LHCN-M2 (cell line): ENCODE measurements around the gene FAM32A. TPM values are rescaled to one million over a fixed set of nuclear protein-coding genes. Genes with fewer than 3 reads are reported as not detected.

Source experiments
- DNase-seq: peaks from one replicate; pipeline ENCODE4 v3.0.0-alpha.2; 2012; ENCODE audit warnings: low read depth
- polyA plus RNA-seq: library from polyadenylated mRNA; unstranded; fragments of >200 nt; gene quantifications from one replicate; pipeline ENCODE4 v1.2.1, GENCODE V29; 2012; ENCODE audit warnings: missing spikeins
- total RNA-seq: library from RNA; depleted of rRNA; stranded (reverse); fragments of >200 nt; gene quantifications from 2 replicates; pipeline ENCODE4 v1.2.3, GENCODE V29; 2014; rRNA removed

Gene FAM32A
- total RNA-seq: 151 and 152 TPM in 2 replicates
- polyA plus RNA-seq: 89.7 TPM

- peak; percentile 99 for DNase-seq
Observed at GRCh38 chr19:16185123-16185767, at the start of gene FAM32A. FAM32A (plus strand) TSS chr19:16185410; CDS start chr19:16185443, 33 bp downstream.

GRCh38 chr19:16135430-16136127 is 49.6 kb upstream of the FAM32A start:
- DNase-seq: no peak

- peak; percentile 21 for DNase-seq
Observed at GRCh38 chr19:16136185-16136999, 48.8 kb upstream of the FAM32A start.

GRCh38 chr19:16139752-16140151 is 45.5 kb upstream of the FAM32A start:
- DNase-seq: no peak

- no peak for DNase-seq
Observed at GRCh38 chr19:16141043-16141442, 44.2 kb upstream of the FAM32A start.

- DNase-seq: no peak
Observed at GRCh38 chr19:16142032-16142580, 43.1 kb upstream of the FAM32A start.

GRCh38 chr19:16143399-16144215 is 41.6 kb upstream of the FAM32A start, which contains the start of gene HSH2D:
HSH2D (plus strand) TSS chr19:16143685; CDS start chr19:16148751, 5,066 bp downstream.
- no peak for DNase-seq

- DNase-seq: no peak
Observed at GRCh38 chr19:16144216-16144581, 41.0 kb upstream of the FAM32A start.

GRCh38 chr19:16146112-16146511 is 39.1 kb upstream of the FAM32A start:
- no peak for DNase-seq

- no peak for DNase-seq
Observed at GRCh38 chr19:16148443-16149229, 36.6 kb upstream of the FAM32A start.

- DNase-seq: peak; percentile 11
Observed at GRCh38 chr19:16153582-16154336, 31.5 kb upstream of the FAM32A start.

GRCh38 chr19:16154557-16154956 is 30.7 kb upstream of the FAM32A start:
- DNase-seq: no peak

- DNase-seq: no peak
Observed at GRCh38 chr19:16155128-16155527, 30.1 kb upstream of the FAM32A start.

- DNase-seq: no peak
Observed at GRCh38 chr19:16156904-16157303, 28.3 kb upstream of the FAM32A start.

- DNase-seq: no peak
Observed at GRCh38 chr19:16157601-16158000, 27.6 kb upstream of the FAM32A start.

GRCh38 chr19:16159655-16160054 is 25.6 kb upstream of the FAM32A start:
- no peak for DNase-seq

GRCh38 chr19:16160445-16160942 is 24.7 kb upstream of the FAM32A start:
- DNase-seq: no peak

- DNase-seq: peak; percentile 93
Observed at GRCh38 chr19:16160943-16161560, 24.2 kb upstream of the FAM32A start.

GRCh38 chr19:16161840-16162239 is 23.4 kb upstream of the FAM32A start:
- DNase-seq: peak; percentile 94
